Measurements from ENCODE around the gene LRRC23.

DNA sequence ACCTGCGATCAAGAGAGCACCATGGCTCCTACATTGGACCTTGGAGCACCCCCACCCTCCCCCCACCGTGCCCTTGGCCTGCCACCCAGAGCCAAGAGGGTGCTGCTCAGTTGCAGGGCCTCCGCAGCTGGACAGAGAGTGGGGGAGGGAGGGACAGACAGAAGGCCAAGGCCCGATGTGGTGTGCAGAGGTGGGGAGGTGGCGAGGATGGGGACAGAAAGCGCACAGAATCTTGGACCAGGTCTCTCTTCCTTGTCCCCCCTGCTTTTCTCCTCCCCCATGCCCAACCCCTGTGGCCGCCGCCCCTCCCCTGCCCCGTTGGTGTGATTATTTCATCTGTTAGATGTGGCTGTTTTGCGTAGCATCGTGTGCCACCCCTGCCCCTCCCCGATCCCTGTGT lies 37.2 kb downstream of the LRRC23 start:
- TF ChIP-seq, protein P1, sequence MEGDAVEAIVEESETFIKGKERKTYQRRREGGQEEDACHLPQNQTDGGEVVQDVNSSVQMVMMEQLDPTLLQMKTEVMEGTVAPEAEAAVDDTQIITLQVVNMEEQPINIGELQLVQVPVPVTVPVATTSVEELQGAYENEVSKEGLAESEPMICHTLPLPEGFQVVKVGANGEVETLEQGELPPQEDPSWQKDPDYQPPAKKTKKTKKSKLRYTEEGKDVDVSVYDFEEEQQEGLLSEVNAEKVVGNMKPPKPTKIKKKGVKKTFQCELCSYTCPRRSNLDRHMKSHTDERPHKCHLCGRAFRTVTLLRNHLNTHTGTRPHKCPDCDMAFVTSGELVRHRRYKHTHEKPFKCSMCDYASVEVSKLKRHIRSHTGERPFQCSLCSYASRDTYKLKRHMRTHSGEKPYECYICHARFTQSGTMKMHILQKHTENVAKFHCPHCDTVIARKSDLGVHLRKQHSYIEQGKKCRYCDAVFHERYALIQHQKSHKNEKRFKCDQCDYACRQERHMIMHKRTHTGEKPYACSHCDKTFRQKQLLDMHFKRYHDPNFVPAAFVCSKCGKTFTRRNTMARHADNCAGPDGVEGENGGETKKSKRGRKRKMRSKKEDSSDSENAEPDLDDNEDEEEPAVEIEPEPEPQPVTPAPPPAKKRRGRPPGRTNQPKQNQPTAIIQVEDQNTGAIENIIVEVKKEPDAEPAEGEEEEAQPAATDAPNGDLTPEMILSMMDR (IDR thresholded peaks at IDR 0.05), result no peak
- no peak for TF ChIP-seq POLR2A (IDR thresholded peaks at IDR 0.05)
- no peak for TF ChIP-seq POLR2AphosphoS5 (IDR thresholded peaks at IDR 0.05)
- TF ChIP-seq EP300 (IDR thresholded peaks at IDR 0.05), result no peak

Data from suprapubic skin (tissue), 4 donors.